ENCODE data around the gene DMD. TPM values are rescaled to one million over a fixed set of nuclear protein-coding genes. Genes with fewer than 3 reads are reported as not detected.
A peak's percentile ranks its signal among the peaks of the same experiment; 100 is the strongest.

Gene DMD
- total RNA-seq, 1 donor from 2014 or later = 23.9 TPM

DNA sequence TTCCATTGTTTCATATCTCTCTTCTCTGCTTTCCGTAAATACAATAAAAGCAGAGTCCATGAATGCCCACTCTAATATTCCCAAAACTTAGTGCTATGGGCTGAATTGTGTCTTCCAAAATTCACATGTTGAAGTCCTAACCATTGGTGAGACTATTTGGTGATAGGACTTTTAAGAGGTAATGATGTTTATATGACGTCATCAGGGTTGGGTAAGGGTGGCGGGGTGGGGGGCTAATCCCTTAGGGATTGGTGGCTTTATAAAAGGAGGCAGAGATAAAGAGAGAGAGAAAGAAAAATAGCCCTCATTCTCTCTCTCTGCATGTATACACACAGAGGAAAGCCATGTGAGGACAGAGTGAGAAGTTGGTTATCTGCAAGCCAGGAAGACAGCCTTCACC is 722.2 kb downstream of the DMD start:
- H3K36me3 Mint-ChIP-seq (ENCODE audit: insufficient read depth) = no peaks in the 10 kb centered on the region
- no peaks in the 10 kb centered on the region for H3K4me1 Mint-ChIP-seq (ENCODE audit: low read depth)
- no peak for DNase-seq (ENCODE audit: low spot score, unreplicated experiment)
- peaks cover 4% of the 10 kb centered on the region for H3K9me3 Mint-ChIP-seq (ENCODE audit: low read depth)
- TF ChIP-seq, protein P1, sequence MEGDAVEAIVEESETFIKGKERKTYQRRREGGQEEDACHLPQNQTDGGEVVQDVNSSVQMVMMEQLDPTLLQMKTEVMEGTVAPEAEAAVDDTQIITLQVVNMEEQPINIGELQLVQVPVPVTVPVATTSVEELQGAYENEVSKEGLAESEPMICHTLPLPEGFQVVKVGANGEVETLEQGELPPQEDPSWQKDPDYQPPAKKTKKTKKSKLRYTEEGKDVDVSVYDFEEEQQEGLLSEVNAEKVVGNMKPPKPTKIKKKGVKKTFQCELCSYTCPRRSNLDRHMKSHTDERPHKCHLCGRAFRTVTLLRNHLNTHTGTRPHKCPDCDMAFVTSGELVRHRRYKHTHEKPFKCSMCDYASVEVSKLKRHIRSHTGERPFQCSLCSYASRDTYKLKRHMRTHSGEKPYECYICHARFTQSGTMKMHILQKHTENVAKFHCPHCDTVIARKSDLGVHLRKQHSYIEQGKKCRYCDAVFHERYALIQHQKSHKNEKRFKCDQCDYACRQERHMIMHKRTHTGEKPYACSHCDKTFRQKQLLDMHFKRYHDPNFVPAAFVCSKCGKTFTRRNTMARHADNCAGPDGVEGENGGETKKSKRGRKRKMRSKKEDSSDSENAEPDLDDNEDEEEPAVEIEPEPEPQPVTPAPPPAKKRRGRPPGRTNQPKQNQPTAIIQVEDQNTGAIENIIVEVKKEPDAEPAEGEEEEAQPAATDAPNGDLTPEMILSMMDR (IDR thresholded peaks at IDR 0.05; ENCODE audit: unreplicated experiment) = no peak
- no peaks in the 10 kb centered on the region for H3K27me3 Mint-ChIP-seq
- H3K4me3 Mint-ChIP-seq (ENCODE audit: low read depth) = no peak overlapping the region
- H3K27ac Mint-ChIP-seq = no peak overlapping the region

DNA sequence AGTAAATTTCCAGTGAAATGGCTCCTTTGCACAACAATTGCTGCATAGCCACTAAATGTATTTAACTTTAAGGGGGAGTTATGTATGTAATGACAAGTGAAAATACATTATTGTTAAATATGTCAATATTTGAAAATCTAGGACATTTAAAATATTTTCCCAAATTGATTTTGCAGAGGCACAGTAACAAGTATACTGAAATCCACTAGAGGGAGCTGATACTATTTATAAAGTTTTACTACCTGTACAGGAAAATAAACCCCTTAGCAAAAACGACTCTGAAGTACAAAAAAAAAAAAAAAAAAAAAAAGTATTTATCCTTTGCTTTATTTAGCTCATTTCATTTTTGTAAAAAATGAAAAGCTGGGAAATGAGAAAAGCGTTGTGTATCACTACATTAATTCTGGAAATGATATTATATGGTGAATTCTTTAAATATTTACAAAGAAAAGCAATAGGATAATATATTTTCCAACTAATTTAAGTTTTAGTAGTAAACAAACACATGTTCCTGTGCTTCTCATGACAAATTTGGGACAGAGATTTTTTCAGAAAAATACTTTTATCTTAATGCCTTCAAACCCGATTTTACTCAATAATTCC is 727.7 kb downstream of the DMD start:
- Mint-ChIP-seq H3K4me3 (ENCODE audit: low read depth) (no peak overlapping the region), H3K27ac (no peak overlapping the region), H3K9me3 (ENCODE audit: low read depth) (peaks cover 12% of the 10 kb centered on the region), H3K4me1 (ENCODE audit: low read depth) (peaks cover 2% of the 10 kb centered on the region), H3K27me3 (no peaks in the 10 kb centered on the region), H3K36me3 (ENCODE audit: insufficient read depth) (no peaks in the 10 kb centered on the region)
- TF ChIP-seq, protein P1 (IDR thresholded peaks at IDR 0.05; ENCODE audit: unreplicated experiment) = peak; percentile 74
- DNase-seq (ENCODE audit: low spot score, unreplicated experiment) = no peak

DNA sequence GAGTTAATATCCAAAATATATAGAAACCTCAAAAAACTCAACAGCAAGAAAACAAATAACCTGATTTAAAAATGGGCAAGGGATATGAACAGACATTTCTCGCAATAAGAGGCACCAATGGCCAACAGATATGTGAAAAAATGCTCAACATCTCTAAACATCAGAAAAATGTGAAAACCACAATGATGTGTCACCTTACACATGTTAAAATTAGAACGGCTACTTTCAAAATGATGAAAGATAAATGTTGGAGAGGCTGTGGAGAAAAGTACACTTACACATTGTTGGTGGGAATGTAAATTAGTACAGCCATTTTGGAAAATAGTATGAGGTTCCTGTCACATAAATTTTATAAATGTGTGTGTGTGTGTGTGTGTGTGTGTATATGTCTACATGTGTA is 731.3 kb downstream of the DMD start:
- no peak overlapping the region for H3K4me3 Mint-ChIP-seq (ENCODE audit: low read depth)

GRCh38 chrX:32472364-32472763 is 739.0 kb downstream of the DMD start:
- no peak for DNase-seq (ENCODE audit: low spot score, unreplicated experiment)
- Mint-ChIP-seq H3K27me3 (no peaks in the 10 kb centered on the region), H3K27ac (no peak overlapping the region), H3K4me1 (ENCODE audit: low read depth) (no peaks in the 10 kb centered on the region), H3K36me3 (ENCODE audit: insufficient read depth) (no peaks in the 10 kb centered on the region), H3K4me3 (ENCODE audit: low read depth) (no peak overlapping the region), H3K9me3 (ENCODE audit: low read depth) (peaks cover 4% of the 10 kb centered on the region)
- TF ChIP-seq, protein P1 (IDR thresholded peaks at IDR 0.05; ENCODE audit: unreplicated experiment) = no peak

More for the DNA sequence above, 731.3 kb downstream of the DMD start:
- Mint-ChIP-seq H3K27ac (no peak overlapping the region), H3K9me3 (ENCODE audit: low read depth) (peaks cover 12% of the 10 kb centered on the region), H3K4me1 (ENCODE audit: low read depth) (peaks cover 2% of the 10 kb centered on the region), H3K36me3 (ENCODE audit: insufficient read depth) (no peaks in the 10 kb centered on the region), H3K27me3 (no peaks in the 10 kb centered on the region)
- TF ChIP-seq, protein P1 (IDR thresholded peaks at IDR 0.05; ENCODE audit: unreplicated experiment) = no peak
- no peak for DNase-seq (ENCODE audit: low spot score, unreplicated experiment)

DNA sequence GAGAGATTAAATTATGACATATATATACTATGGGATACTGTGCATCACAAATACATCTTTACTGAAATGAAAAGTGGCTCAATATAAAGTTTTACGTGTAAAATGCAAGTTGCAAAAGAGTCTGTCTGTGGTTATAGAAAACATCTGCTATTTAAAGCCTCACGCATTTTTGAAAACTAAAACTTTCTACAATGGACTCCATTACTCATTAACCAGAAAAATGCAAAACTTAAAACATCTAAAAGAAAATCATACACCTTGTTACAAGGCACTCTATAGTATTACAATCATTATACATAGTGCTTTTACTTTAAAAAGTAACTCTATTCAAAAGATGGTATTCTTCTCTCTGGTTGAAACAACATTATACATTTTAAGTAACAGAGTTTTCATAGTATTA is 755.6 kb downstream of the DMD start:
- no peaks in the 10 kb centered on the region for H3K9me3 Mint-ChIP-seq (ENCODE audit: low read depth)
- H3K36me3 Mint-ChIP-seq (ENCODE audit: insufficient read depth) = no peaks in the 10 kb centered on the region
- H3K27ac Mint-ChIP-seq = no peak overlapping the region
- no peaks in the 10 kb centered on the region for H3K27me3 Mint-ChIP-seq
- no peak for DNase-seq (ENCODE audit: low spot score, unreplicated experiment)
- no peak overlapping the region for H3K4me3 Mint-ChIP-seq (ENCODE audit: low read depth)
- no peaks in the 10 kb centered on the region for H3K4me1 Mint-ChIP-seq (ENCODE audit: low read depth)
- TF ChIP-seq, protein P1 (IDR thresholded peaks at IDR 0.05; ENCODE audit: unreplicated experiment) = no peak
